Smooth muscle cell (in vitro differentiated cells): ENCODE results near the gene RAB20. TPM values are rescaled to one million over a fixed set of nuclear protein-coding genes. Genes with fewer than 3 reads are reported as not detected.

Experiments used
- DNase-seq: peaks from one replicate; lab custom pipeline; 2025; ENCODE audit not compliant: unreplicated experiment; lab: John Stamatoyannopoulos, UW
- H2AFZ ChIP-seq: fragments of 200-600 bp; sonication (generic); 2 replicates; pipeline ENCODE4 v1.6.0; 2016; ENCODE audit warnings: antibody characterized with exemption, low read depth, mild to moderate bottlenecking
- H3F3A ChIP-seq: fragments of 200-600 bp; sonication (generic); 2 replicates; pipeline ENCODE4 v1.6.0; 2017; ENCODE audit warnings: antibody characterized with exemption, low read depth
- H3K27ac ChIP-seq: fragments of 200-600 bp; sonication (generic); 2 replicates; pipeline ENCODE4 v1.5.1; 2016; ENCODE audit warnings: low read depth, mild to moderate bottlenecking
- H3K27me3 ChIP-seq: fragments of 200-600 bp; sonication (generic); 2 replicates; pipeline ENCODE4 v1.6.1; 2016; ENCODE audit warnings: low read depth, mild to moderate bottlenecking
- H3K36me3 ChIP-seq: fragments of 200-600 bp; sonication (generic); 2 replicates; pipeline ENCODE4 v1.5.1; 2016; ENCODE audit warnings: low read depth
- H3K4me1 ChIP-seq: fragments of 200-600 bp; sonication (generic); 2 replicates; pipeline ENCODE4 v1.5.1; 2016; ENCODE audit warnings: low read depth
- H3K4me2 ChIP-seq: fragments of 200-600 bp; sonication (generic); 2 replicates; pipeline ENCODE4 v1.6.0; 2016; ENCODE audit warnings: mild to moderate bottlenecking
- H3K4me3 ChIP-seq: fragments of 200-600 bp; sonication (generic); 2 replicates; pipeline ENCODE4 v1.5.1; 2016; ENCODE audit warnings: mild to moderate bottlenecking
- H3K79me2 ChIP-seq: fragments of 200-600 bp; sonication (generic); 2 replicates; pipeline ENCODE4 v1.6.0; 2016; ENCODE audit warnings: low read depth, mild to moderate bottlenecking
- H3K9ac ChIP-seq: fragments of 200-600 bp; sonication (generic); 2 replicates; pipeline ENCODE4 v1.6.0; 2016; ENCODE audit warnings: low read depth
- H3K9me3 ChIP-seq: fragments of 200-600 bp; sonication (generic); replicated peaks from 2 replicates; pipeline ENCODE4 v1.5.1; 2016; ENCODE audit warnings: low read depth
- H4K20me1 ChIP-seq: fragments of 200-600 bp; sonication (generic); 2 replicates; pipeline ENCODE4 v1.6.0; 2016; ENCODE audit warnings: low read depth
- WGBS: methylation state at CpG from one replicate; pipeline ENCODE4 v1.1.7; 2016; ENCODE audit warnings: low lambda C conversion rate; 5-methylcytosine and 5-hydroxymethylcytosine counted together
- polyA plus RNA-seq: library from polyadenylated mRNA; unstranded; fragments of >200 nt; fragmentation: Nextera tagmentation; extraction: Ambion mirVana; gene quantifications from 2 replicates; pipeline ENCODE4 v1.2.1, GENCODE V29; 2016
- total RNA-seq: library from RNA; depleted of rRNA; stranded (reverse); fragments of >200 nt; gene quantifications from 2 replicates; pipeline ENCODE4 v1.2.3, GENCODE V29; 2014
- TF ChIP-seq, protein P1 (sequence below): fragments of 200-600 bp; sonication (generic); IDR thresholded peaks from 2 replicates; pipeline ENCODE4 v1.5.1; 2017; ENCODE audit warnings: borderline replicate concordance, mild to moderate bottlenecking, antibody characterized with exemption; ENCODE audit not compliant: insufficient read depth, poor library complexity, severe bottlenecking

RAB20 gene
- total and polyA plus RNA-seq, 2 experiments from 2014 or later, result 12.9 to 18.0 TPM

DNA sequence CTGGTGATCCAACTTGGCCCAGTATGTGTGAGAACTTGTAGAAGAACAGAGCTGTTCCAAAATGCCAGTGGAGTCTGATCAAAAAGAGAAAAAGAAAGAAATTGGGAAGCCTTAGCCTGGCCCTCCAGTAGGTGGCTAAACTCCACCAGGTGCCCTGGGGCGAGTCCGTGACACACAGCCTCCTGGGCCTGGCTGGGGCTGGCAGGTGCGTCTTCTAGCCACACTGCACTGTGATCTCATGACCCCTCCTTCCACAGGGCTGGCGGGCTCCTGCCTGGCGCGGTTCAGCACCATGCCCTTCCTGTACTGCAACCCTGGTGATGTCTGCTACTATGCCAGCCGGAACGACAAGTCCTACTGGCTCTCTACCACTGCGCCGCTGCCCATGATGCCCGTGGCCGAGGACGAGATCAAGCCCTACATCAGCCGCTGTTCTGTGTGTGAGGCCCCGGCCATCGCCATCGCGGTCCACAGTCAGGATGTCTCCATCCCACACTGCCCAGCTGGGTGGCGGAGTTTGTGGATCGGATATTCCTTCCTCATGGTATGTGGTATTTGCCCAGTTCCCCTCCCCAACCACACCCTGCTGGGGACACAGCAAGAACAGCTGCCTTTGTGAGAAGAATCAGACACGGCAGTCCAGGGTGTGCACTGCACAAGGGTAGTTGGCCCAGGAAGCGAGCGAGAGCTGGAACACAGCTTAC is 53.7 kb downstream of the RAB20 start:
- TF ChIP-seq, protein P1, sequence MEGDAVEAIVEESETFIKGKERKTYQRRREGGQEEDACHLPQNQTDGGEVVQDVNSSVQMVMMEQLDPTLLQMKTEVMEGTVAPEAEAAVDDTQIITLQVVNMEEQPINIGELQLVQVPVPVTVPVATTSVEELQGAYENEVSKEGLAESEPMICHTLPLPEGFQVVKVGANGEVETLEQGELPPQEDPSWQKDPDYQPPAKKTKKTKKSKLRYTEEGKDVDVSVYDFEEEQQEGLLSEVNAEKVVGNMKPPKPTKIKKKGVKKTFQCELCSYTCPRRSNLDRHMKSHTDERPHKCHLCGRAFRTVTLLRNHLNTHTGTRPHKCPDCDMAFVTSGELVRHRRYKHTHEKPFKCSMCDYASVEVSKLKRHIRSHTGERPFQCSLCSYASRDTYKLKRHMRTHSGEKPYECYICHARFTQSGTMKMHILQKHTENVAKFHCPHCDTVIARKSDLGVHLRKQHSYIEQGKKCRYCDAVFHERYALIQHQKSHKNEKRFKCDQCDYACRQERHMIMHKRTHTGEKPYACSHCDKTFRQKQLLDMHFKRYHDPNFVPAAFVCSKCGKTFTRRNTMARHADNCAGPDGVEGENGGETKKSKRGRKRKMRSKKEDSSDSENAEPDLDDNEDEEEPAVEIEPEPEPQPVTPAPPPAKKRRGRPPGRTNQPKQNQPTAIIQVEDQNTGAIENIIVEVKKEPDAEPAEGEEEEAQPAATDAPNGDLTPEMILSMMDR, result no peak
- Histone ChIP-seq H3F3A (peaks cover 73% of the 10 kb centered on the region), H3K36me3 (peaks cover 12% of the 10 kb centered on the region), H3K4me3 (no peak overlapping the region), H3K9me3 (no peaks in the 10 kb centered on the region), H3K4me1 (no peaks in the 10 kb centered on the region), H3K27me3 (no peaks in the 10 kb centered on the region), H2AFZ (no peak overlapping the region), H4K20me1 (peaks cover 98% of the 10 kb centered on the region), H3K4me2 (no peak overlapping the region), H3K79me2 (no peaks in the 10 kb centered on the region), H3K9ac (no peak overlapping the region), H3K27ac (peak overlapping the region; percentile 31)
- WGBS, result 92% methylated on average over 23 of the region's 23 CpGs
- DNase-seq, result no peak

GRCh38 chr13:110506859-110507566 is 54.5 kb downstream of the RAB20 start:
- H3K4me3 ChIP-seq, result no peak overlapping the region
- no peak overlapping the region for H3K9ac ChIP-seq
- no peak overlapping the region for H2AFZ ChIP-seq
- H3K4me2 ChIP-seq, result no peak overlapping the region
- H3K9me3 ChIP-seq, result no peaks in the 10 kb centered on the region
- no peaks in the 10 kb centered on the region for H3K27me3 ChIP-seq
- DNase-seq, result no peak
- WGBS, result 80% methylated on average over 17 of the region's 17 CpGs
- H3K27ac ChIP-seq, result peak overlapping the region; percentile 28
- peaks cover 68% of the 10 kb centered on the region for H3F3A ChIP-seq
- TF ChIP-seq, protein P1, result no peak
- no peaks in the 10 kb centered on the region for H3K4me1 ChIP-seq
- peaks cover 97% of the 10 kb centered on the region for H4K20me1 ChIP-seq
- H3K79me2 ChIP-seq, result no peaks in the 10 kb centered on the region
- H3K36me3 ChIP-seq, result peaks cover 19% of the 10 kb centered on the region

- Histone ChIP-seq H3K36me3 (peaks cover 23% of the 10 kb centered on the region), H3K4me2 (no peak overlapping the region), H3K79me2 (peaks cover 2% of the 10 kb centered on the region), H3K27ac (peak overlapping the region; percentile 28), H3K9me3 (no peaks in the 10 kb centered on the region), H4K20me1 (peaks cover 97% of the 10 kb centered on the region), H3K4me3 (no peak overlapping the region), H3K9ac (no peak overlapping the region), H3F3A (peaks cover 71% of the 10 kb centered on the region), H2AFZ (no peak overlapping the region), H3K27me3 (no peaks in the 10 kb centered on the region), H3K4me1 (no peaks in the 10 kb centered on the region)
- 90% methylated on average over 18 of the region's 18 CpGs for WGBS
- TF ChIP-seq, protein P1, result no peak
- no peak for DNase-seq
Observed at GRCh38 chr13:110506396-110506795, 55.1 kb downstream of the RAB20 start.

DNA sequence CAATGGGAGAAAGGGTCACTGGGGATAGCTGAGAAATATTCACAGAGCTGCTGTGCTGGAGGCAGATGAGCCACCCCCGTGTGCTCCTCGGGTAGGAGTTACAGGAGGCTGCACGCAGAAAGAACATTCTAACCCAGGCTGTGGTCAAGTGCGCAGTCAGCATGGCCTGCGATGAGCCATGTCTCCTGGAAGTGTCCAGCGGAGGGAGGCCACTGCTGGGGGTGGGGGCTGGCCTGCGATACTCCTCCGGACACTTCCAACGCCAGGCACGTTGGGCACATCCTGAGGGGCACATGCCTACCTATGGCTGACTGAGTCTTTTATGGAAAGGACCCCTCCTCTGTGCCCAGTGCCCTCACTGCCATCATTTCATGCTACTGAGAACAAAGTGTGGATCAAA is 55.9 kb downstream of the RAB20 start:
- H3K36me3 ChIP-seq, result peaks cover 27% of the 10 kb centered on the region
- H3K27ac ChIP-seq, result no peak overlapping the region
- peaks cover 71% of the 10 kb centered on the region for H3F3A ChIP-seq
- H2AFZ ChIP-seq, result no peak overlapping the region
- H3K9me3 ChIP-seq, result no peaks in the 10 kb centered on the region
- H3K4me1 ChIP-seq, result no peaks in the 10 kb centered on the region
- WGBS, result 91% methylated on average over 10 of the region's 10 CpGs
- DNase-seq, result no peak
- TF ChIP-seq, protein P1, result no peak
- H3K9ac ChIP-seq, result no peak overlapping the region
- H3K4me3 ChIP-seq, result no peak overlapping the region
- no peaks in the 10 kb centered on the region for H3K27me3 ChIP-seq
- H4K20me1 ChIP-seq, result peaks cover 97% of the 10 kb centered on the region
- H3K79me2 ChIP-seq, result peaks cover 4% of the 10 kb centered on the region
- no peak overlapping the region for H3K4me2 ChIP-seq
